Endothelial cell of umbilical vein (primary cell): Measurements from ENCODE around the gene CD68. TPM values are rescaled to one million over a fixed set of nuclear protein-coding genes. Genes with fewer than 3 reads are reported as not detected.

Experiments used
- BruUV-seq: library from RNA; stranded (reverse); fragments of 400-500 nt; replicated peaks from 2 replicates; lab custom pipeline; 2021; lab: Mats Ljungman, UMichigan
- CTCF ChIA-PET: fragments of 300-600, 350-600 bp; sonication (Branson Sonifier 250); formaldehyde crosslinking; loops from one replicate; lab custom pipeline; 2021; ENCODE audit warnings: antibody characterized with exemption, inconsistent platforms; lab: Charles Lee
- POLR2A ChIA-PET: fragments of 300-600, 350-600 bp; sonication (Branson Sonifier 250); formaldehyde crosslinking; loops from one replicate; lab custom pipeline; 2021; ENCODE audit warnings: antibody characterized with exemption, inconsistent platforms; lab: Charles Lee
- DNase-seq: peaks from one replicate; pipeline ENCODE4 v3.0.0-alpha.2; 2011; ENCODE audit warnings: low read depth, low spot score
- FAIRE-seq: peaks from 2 replicates; lab custom pipeline; 2011; peaks lifted over from hg19 to GRCh38; lab: Jason Lieb, UNC
- H2AFZ ChIP-seq: 2 replicates; pipeline ENCODE4 v1.6.0; 2012; ENCODE audit warnings: low read depth, low read length, control low read depth, inconsistent platforms
- H3K27ac ChIP-seq: 2 replicates; pipeline ENCODE4 v1.5.1; 2011; ENCODE audit warnings: low read depth, mild to moderate bottlenecking, control low read depth, low read length, moderate library complexity; ENCODE audit not compliant: insufficient read depth
- H3K27me3 ChIP-seq, 2 experiments: 2 replicates each; pipeline versions ENCODE4 v1.6.0 to v1.6.1; 2011; ENCODE audit warnings: low read length in 2 of 2, mixed read lengths in 1 of 2; ENCODE audit not compliant: control insufficient read depth in 2 of 2, insufficient read depth in 2 of 2
- H3K36me3 ChIP-seq, 2 experiments: 2 replicates in 1 of 2; 3 replicates in 1 of 2; pipeline ENCODE4 v1.5.1; 2011; ENCODE audit warnings: low read length in 2 of 2, mild to moderate bottlenecking in 1 of 2, moderate library complexity in 1 of 2; ENCODE audit not compliant: control insufficient read depth in 2 of 2, insufficient read depth in 2 of 2; ENCODE audit errors: extremely low read depth in 1 of 2
- H3K4me1 ChIP-seq: 3 replicates; pipeline ENCODE4 v1.5.1; 2011; ENCODE audit warnings: mild to moderate bottlenecking, low read length; ENCODE audit not compliant: control insufficient read depth, insufficient read depth; ENCODE audit errors: extremely low read depth
- H3K4me2 ChIP-seq: 2 replicates; pipeline ENCODE4 v1.6.1; 2011; ENCODE audit warnings: low read length, control low read depth, mixed read lengths; ENCODE audit not compliant: insufficient read depth
- H3K4me3 ChIP-seq, 3 experiments: fragments of 200-600 bp in 1 of 3; sonication (generic), shearing (Covaris generic) in 1 of 3; replicated peaks in 1 of 3; 2 replicates each; pipeline ENCODE4 v1.5.1; 2011 to 2016; ENCODE audit warnings: control low read depth in 3 of 3, low read length in 3 of 3, mild to moderate bottlenecking in 2 of 3, inconsistent platforms in 1 of 3, low read depth in 1 of 3, moderate library complexity in 1 of 3; ENCODE audit not compliant: insufficient read depth in 1 of 3
- H3K79me2 ChIP-seq: 2 replicates; pipeline ENCODE4 v1.6.0; 2012; ENCODE audit warnings: low read length, inconsistent platforms; ENCODE audit not compliant: control insufficient read depth, insufficient read depth
- H3K9ac ChIP-seq: replicated peaks from 2 replicates; pipeline ENCODE3; 2011; ENCODE audit warnings: low read length, control low read depth; ENCODE audit not compliant: insufficient read depth; ENCODE audit errors: extremely low read depth
- H3K9me1 ChIP-seq: replicated peaks from 3 replicates; pipeline ENCODE4 v1.6.0; 2011; ENCODE audit warnings: mild to moderate bottlenecking, low read length; ENCODE audit not compliant: control insufficient read depth, insufficient read depth; ENCODE audit errors: extremely low read depth
- H3K9me3 ChIP-seq: replicated peaks from 2 replicates; pipeline ENCODE4 v1.5.1; 2012; ENCODE audit warnings: low read length, inconsistent platforms; ENCODE audit not compliant: control insufficient read depth, insufficient read depth
- H4K20me1 ChIP-seq: replicated peaks from 2 replicates; pipeline ENCODE3; 2011; ENCODE audit warnings: mild to moderate bottlenecking, low read length; ENCODE audit not compliant: control insufficient read depth, insufficient read depth; ENCODE audit errors: extremely low read depth
- CTCF ChIP-seq, 2 donors: IDR thresholded peaks; 1 replicate in 1 of 2; 2 replicates in 1 of 2; pipeline ENCODE4 v1.5.1; 2011; ENCODE audit warnings: low read length in 2 of 2, mild to moderate bottlenecking in 2 of 2, moderate library complexity in 2 of 2, control low read depth in 1 of 2, inconsistent platforms in 1 of 2, low read depth in 1 of 2; ENCODE audit not compliant: insufficient read depth in 1 of 2; ENCODE audit errors: extremely low read depth in 1 of 2
- EZH2 ChIP-seq: IDR thresholded peaks from 2 replicates; pipeline ENCODE4 v1.6.1; 2012; ENCODE audit warnings: borderline replicate concordance, low read depth, mild to moderate bottlenecking, moderate library complexity, low read length, inconsistent platforms; ENCODE audit not compliant: severe bottlenecking
- FOS ChIP-seq: IDR thresholded peaks from 2 replicates; pipeline ENCODE4 v1.6.1; 2011; ENCODE audit warnings: mild to moderate bottlenecking, low read length, moderate library complexity, borderline replicate concordance; ENCODE audit not compliant: insufficient read depth
- GATA2 ChIP-seq: IDR thresholded peaks from 2 replicates; pipeline ENCODE4 v1.7.0; 2011; ENCODE audit warnings: low read depth, mild to moderate bottlenecking, moderate library complexity, mixed read lengths, low read length; ENCODE audit not compliant: insufficient read length, insufficient read depth
- JUN ChIP-seq: IDR thresholded peaks from 2 replicates; pipeline ENCODE4 v1.6.1; 2011; ENCODE audit warnings: borderline replicate concordance, low read depth; ENCODE audit not compliant: insufficient read length, insufficient read depth
- MYC ChIP-seq: IDR thresholded peaks from one replicate; pipeline ENCODE4 v1.6.1; 2011; ENCODE audit warnings: mild to moderate bottlenecking, low read depth, low read length
- POLR2A ChIP-seq: IDR thresholded peaks from 2 replicates; pipeline ENCODE4 v1.6.1; 2012; ENCODE audit warnings: low read depth, mild to moderate bottlenecking, control low read depth, low read length
- POLR2AphosphoS5 ChIP-seq: IDR thresholded peaks from 2 replicates; pipeline ENCODE4 v1.6.1; 2012; ENCODE audit warnings: low read depth, mild to moderate bottlenecking, control low read depth, low read length, moderate library complexity; ENCODE audit not compliant: insufficient read depth
- dilution Hi-C: fragments of 300-500 bp; cut with MboI; formaldehyde crosslinking; loops from one replicate; pipeline ENCODE4 v1.15.0; 2019; ENCODE audit warnings: low sequenced_read_pairs; ENCODE audit not compliant: extremely low pct_ligation_motif_present
- intact Hi-C: fragments of 100-400 bp; cut with micrococcal nuclease; formaldehyde crosslinking; loops from one replicate; pipeline ENCODE4 v1.10.0; 2022
- polyA plus RNA-seq, 4 experiments: library from polyadenylated mRNA; depleted of rRNA in 3 of 4; stranded (reverse) in 3 of 4; unstranded in 1 of 4; fragments of >200 nt; gene quantifications; 2 replicates each; pipeline versions ENCODE4 v1.2.1 to v1.2.3, GENCODE V29; 2011 to 2012; ENCODE audit warnings: missing spikeins in 1 of 4
- total RNA-seq: library from RNA; stranded (reverse); gene quantifications from 2 replicates; pipeline ENCODE4 v1.2.3, GENCODE V29; 2021
- TF ChIP-seq, protein P1 (sequence below): IDR thresholded peaks from 2 replicates; pipeline ENCODE4 v1.6.1; 2011; ENCODE audit not compliant: insufficient read depth, insufficient read length

The CD68 gene
- total and polyA plus RNA-seq, 2 donors (not counting 3 experiments of a cell fraction or from before 2014, with no cell fraction given): 2.9 to 30.8 TPM

DNA sequence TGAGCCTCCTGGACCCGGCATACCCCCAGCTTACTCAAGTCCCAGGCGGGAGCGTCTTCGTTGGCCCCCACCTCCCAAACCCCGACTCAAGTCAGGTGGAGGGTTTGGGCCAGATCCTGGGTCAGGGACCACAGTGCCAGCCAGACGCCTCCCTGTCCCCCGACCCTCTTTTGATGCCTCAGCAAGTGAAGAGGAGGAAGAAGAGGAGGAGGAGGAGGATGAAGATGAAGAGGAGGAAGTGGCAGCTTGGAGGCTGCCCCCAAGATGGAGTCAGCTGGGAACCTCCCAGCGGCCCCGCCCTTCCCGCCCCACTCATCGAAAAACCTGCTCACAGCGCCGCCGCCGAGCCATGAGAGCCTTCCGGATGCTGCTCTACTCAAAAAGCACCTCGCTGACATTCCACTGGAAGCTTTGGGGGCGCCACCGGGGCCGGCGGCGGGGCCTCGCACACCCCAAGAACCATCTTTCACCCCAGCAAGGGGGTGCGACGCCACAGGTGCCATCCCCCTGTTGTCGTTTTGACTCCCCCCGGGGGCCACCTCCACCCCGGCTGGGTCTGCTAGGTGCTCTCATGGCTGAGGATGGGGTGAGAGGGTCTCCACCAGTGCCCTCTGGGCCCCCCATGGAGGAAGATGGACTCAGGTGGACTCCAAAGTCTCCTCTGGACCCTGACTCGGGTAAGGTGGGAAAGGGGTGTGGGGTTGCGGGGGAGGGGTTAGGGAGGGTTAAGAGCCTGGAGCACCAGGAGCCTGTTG is 16.1 kb upstream of the CD68 start:
- TF ChIP-seq, protein P1, sequence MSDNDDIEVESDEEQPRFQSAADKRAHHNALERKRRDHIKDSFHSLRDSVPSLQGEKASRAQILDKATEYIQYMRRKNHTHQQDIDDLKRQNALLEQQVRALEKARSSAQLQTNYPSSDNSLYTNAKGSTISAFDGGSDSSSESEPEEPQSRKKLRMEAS: no peak
- TF ChIP-seq CTCF (IDR thresholded peaks at IDR 0.05; ENCODE audit: extremely low read depth in 1 of 2, insufficient read depth in 1 of 2, low read depth in 1 of 2, low read length in 2 of 2): no peak
- no peak for TF ChIP-seq MYC
- no peak for TF ChIP-seq FOS
- no peak for TF ChIP-seq JUN
- no peak for TF ChIP-seq POLR2A
- no peak for TF ChIP-seq GATA2
- no peak for TF ChIP-seq POLR2AphosphoS5
- TF ChIP-seq EZH2: no peak
- POLR2A ChIA-PET: interaction anchor here (0.6 kb wide), 1 partner anchor 16 kb away, joined by 4 read pairs; no protein-coding TSS in a partner anchor
- DNase-seq: no peak
- peak overlapping the region; percentile 67 for H3K9ac ChIP-seq
- no peak for FAIRE-seq
- H2AFZ ChIP-seq: no peak overlapping the region
- no peak overlapping the region for H3K4me3 ChIP-seq
- peak overlapping the region; percentile 82 for H3K4me2 ChIP-seq
- no peak overlapping the region for H3K27ac ChIP-seq
- peaks cover 39% of the 10 kb centered on the region for H3K79me2 ChIP-seq
- CTCF ChIA-PET: interaction anchor here (5.6 to 6.7 kb wide), 2 partner anchors 25 to 48 kb away, joined by 61 to 314 read pairs; partner anchors contain the start of gene SOX15
- BruUV-seq: no TSS peak
- peaks cover 26% of the 10 kb centered on the region for H3K4me1 ChIP-seq
- intact Hi-C loops (no loop called here), dilution Hi-C loops (no loop called here)
- no peaks in the 10 kb centered on the region for H3K9me3 ChIP-seq
- H3K9me1 ChIP-seq: no peaks in the 10 kb centered on the region
- peaks cover 8 to 19% of the 10 kb centered on the region in 2 experiments for H3K36me3 ChIP-seq
- H3K27me3 ChIP-seq: no peaks in the 10 kb centered on the region
- H4K20me1 ChIP-seq: no peaks in the 10 kb centered on the region
